Measurements from ENCODE around the gene ZBTB16. TPM values are rescaled to one million over a fixed set of nuclear protein-coding genes. Genes with fewer than 3 reads are reported as not detected.

ZBTB16 gene
- total and polyA plus RNA-seq, 2 donors (not counting 3 experiments of a cell fraction or from before 2014, with no cell fraction given), result 9.8 to 20.3 TPM

GRCh38 chr11:114209904-114210303 is 150.4 kb downstream of the ZBTB16 start:
- Histone ChIP-seq H3K27me3 (ENCODE audit: control insufficient read depth in 2 of 2, insufficient read depth in 2 of 2, low read length in 2 of 2) (no peaks in the 10 kb centered on the region), H3K4me3 (replicated peaks in 1 of 3; ENCODE audit: insufficient read depth in 1 of 3, low read depth in 1 of 3, low read length in 3 of 3) (no peak overlapping the region), H3K4me2 (ENCODE audit: insufficient read depth, low read length) (no peak overlapping the region), H3K27ac (ENCODE audit: insufficient read depth, low read depth, low read length) (no peak overlapping the region), H4K20me1 (replicated peaks; ENCODE audit: control insufficient read depth, extremely low read depth, insufficient read depth, low read length) (no peaks in the 10 kb centered on the region), H3K36me3 (ENCODE audit: control insufficient read depth in 2 of 2, extremely low read depth in 1 of 2, insufficient read depth in 2 of 2, low read length in 2 of 2) (no peaks in the 10 kb centered on the region), H3K9me3 (replicated peaks; ENCODE audit: control insufficient read depth, insufficient read depth, low read length) (no peaks in the 10 kb centered on the region), H3K9ac (replicated peaks; ENCODE audit: extremely low read depth, insufficient read depth, low read length) (no peak overlapping the region), H2AFZ (ENCODE audit: low read depth, low read length) (no peak overlapping the region), H3K9me1 (replicated peaks; ENCODE audit: control insufficient read depth, extremely low read depth, insufficient read depth, low read length) (no peaks in the 10 kb centered on the region), H3K79me2 (ENCODE audit: control insufficient read depth, insufficient read depth, low read length) (no peaks in the 10 kb centered on the region), H3K4me1 (ENCODE audit: control insufficient read depth, extremely low read depth, insufficient read depth, low read length) (peaks cover 8% of the 10 kb centered on the region)
- ChIA-PET CTCF (interaction anchor here (0.7 to 1.6 kb wide), 2 partner anchors 10 to 20 kb away, joined by 3 to 5 read pairs; no protein-coding TSS in a partner anchor), POLR2A (no interaction called here)
- dilution Hi-C loops (cut with MboI; ENCODE audit: extremely low pct_ligation_motif_present, low sequenced_read_pairs) (no loop called here), intact Hi-C loops (cut with micrococcal nuclease) (no loop called here)
- DNase-seq (ENCODE audit: low read depth, low spot score), result no peak
- no TSS peak for BruUV-seq (replicated peaks)
- TF ChIP-seq MYC (IDR thresholded peaks at IDR 0.05; ENCODE audit: low read depth, low read length) (no peak), POLR2AphosphoS5 (IDR thresholded peaks at IDR 0.05; ENCODE audit: insufficient read depth, low read depth, low read length) (no peak), EZH2 (IDR thresholded peaks at IDR 0.05; ENCODE audit: borderline replicate concordance, low read depth, low read length, severe bottlenecking) (no peak), POLR2A (IDR thresholded peaks at IDR 0.05; ENCODE audit: low read depth, low read length) (no peak), MAX (IDR thresholded peaks at IDR 0.05; ENCODE audit: insufficient read depth, insufficient read length) (no peak), GATA2 (IDR thresholded peaks at IDR 0.05; ENCODE audit: insufficient read depth, insufficient read length, low read depth, low read length) (no peak), CTCF (IDR thresholded peaks at IDR 0.05; ENCODE audit: extremely low read depth in 1 of 2, insufficient read depth in 1 of 2, low read depth in 1 of 2, low read length in 2 of 2) (no peak), JUN (IDR thresholded peaks at IDR 0.05; ENCODE audit: borderline replicate concordance, insufficient read depth, insufficient read length, low read depth) (no peak), FOS (IDR thresholded peaks at IDR 0.05; ENCODE audit: borderline replicate concordance, insufficient read depth, low read length) (no peak)
- FAIRE-seq, result no peak

Data from endothelial cell of umbilical vein (primary cell).